DMS114 treated with DMSO at 0.1 percent for 48 hours (cell line): Measurements from ENCODE around the gene DHRS3.
"Not testable (repeated sequence)": the region's sequence is repeated elsewhere in the genome, so short reads cannot be mapped to it uniquely, and the experiment has no call there.

Experiments
- DNase-seq: peaks from one replicate; lab custom pipeline; 2025; ENCODE audit not compliant: unreplicated experiment; lab: John Stamatoyannopoulos, UW

The DHRS3 gene

DNA sequence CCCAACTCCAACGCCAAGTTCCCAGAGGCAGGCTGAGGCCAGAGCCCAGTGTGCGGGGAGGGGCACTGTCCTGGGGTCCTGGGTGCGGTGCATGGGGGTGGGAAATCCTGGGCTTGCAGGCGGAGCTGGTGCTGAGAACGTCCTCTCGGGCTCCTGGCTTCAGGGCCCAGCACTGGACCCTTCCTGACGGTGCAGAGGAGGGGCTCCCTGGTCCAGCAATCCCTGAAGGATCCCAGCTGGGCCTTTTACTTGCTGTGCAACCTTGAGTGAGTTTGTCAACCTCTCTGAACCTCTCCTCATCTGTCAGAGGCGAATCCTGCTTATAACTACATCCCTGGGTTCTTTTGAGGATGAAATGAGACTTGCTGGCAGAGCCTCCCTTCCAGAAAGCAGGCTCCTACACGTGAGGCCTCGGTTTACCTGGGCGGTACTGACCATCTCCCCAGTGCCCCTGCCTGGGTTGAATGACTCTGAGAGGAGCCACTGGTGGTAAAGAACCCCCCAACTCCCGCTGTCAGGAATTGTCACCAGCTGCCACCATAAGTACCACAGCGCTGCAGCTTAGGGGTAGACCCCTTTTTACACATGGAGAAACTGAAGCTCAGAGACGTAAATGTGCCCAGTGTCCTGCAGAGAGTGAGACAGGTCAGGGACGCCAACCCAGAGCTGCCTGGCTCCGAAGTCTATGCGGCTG lies 77.3 kb downstream of the DHRS3 start:
- no peak for DNase-seq

DNA sequence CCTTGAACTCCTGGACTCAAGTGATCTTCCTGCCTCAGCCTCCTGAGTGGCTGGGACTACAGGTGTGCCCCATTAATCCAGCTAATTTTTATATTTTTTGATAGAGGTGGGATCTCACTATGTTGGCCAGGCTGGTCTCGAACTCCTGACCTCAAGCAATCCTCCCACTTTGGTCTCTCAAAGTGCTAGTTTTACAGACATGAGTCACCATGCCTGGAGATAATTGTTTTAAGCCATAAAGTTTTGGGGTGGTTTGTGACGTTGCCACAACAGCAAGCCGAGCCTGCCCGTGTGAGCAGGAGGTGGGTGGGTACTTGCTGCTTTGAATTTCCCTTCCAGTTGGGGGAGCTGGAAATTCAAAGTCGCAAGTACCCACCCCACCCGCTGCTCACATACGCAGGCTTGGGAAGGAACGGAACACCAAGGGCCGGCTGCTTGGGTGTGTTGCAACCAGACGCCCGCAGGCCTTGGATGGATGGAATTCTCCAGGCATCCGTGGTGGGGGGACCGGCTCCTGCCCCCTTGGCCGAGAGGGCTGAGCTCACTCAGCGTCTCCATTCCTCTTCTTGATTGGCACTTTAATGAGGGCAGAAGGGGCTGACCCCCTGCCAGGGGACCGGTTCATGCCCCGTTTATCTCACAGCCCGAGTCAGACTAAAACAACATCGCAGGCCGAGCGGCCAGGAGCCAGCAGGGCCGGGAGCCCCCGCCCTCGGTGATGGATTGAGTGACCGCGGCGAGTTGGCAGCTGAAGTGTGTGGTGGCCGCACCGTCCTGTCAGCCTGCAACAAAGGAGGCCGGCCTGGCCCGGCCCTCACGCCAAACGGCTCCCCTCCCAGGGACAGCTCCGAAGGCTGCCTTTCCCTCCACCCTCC lies 78.1 kb downstream of the DHRS3 start:
- no peak for DNase-seq

DNA sequence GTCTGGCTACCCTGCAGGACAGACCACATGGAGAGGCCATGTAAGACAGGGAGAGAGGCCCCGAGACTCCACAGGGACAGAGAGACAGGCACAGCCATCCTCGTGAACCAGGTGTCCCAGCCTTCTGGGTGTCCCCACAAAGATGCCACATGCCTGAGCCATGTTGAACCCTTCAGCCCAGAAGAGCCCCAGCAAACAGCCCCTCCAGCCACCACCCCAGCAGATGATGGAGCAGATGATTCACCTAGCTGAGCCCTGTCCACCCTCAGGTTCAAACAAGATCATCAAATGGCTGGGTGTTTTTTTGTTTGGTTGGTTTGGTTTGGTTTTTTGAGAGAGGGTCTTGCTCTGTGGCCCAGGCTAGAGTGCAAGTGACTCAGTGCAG lies 78.7 kb downstream of the DHRS3 start:
- no peak for DNase-seq

DNA sequence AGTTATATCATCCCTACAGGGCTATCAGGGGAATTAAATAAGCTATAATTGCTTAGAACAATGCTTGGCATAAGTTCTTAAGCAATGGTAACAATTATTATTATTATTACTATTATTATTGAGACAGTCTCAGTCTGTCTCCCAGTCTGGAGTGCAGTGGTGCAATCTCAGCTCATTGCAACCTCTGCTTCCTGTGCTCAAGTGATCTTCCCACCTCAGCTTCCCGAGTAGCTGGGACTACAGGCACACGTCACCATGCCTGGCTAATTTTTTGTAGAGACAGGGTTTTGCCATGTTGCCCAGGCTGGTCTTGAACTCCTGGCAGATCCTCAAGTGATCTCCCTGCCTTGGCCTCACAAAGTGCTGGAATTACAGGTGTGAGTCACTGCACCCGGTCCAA lies 79.5 kb downstream of the DHRS3 start:
- DNase-seq: not testable (repeated sequence)

DNA sequence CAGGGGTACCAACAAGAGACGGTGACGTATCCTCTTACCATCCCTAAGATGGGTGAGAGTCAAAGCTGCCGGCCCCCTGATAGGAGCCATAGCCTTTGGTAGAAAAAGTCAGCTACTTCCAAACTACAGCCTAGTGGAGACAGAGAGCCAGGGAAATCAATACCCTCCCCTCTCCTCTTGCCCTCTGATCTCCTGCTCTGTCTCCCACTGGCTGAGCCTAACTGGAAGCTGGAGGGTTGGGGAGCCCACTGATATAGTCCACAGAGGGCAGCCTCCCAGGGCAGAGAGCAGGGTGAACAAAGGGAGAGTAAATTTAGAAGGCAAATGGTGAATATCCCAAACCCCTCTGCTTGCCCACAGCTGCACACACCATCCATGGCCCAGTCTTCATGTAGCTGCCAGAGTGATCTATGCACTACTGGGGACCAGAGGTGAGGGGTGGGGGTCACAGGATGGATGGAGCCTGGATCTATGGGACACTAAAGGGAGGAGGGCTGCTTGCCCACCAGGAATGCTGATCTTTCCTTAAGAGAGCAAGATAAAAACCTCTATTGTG lies 80.0 kb downstream of the DHRS3 start:
- DNase-seq: no peak

DNA sequence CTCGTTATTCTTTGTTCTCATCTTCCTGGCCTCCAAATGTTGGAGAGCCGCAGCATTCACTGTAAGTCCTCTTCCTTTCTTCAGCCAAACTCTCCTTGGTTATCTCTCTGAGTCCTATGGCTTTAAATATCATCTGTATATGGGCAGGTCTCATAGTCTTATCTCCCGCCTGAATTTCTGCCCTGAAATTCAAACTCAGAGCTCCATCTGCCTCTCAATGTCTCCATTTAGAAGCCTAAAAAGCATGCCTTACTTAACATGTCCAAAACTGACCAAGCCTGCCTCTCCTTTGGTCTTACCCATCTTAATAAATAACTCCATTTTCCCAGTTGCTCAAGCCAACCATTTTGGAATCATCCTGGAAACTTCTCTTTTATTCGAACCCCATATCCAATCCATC lies 80.7 kb downstream of the DHRS3 start:
- DNase-seq: no peak

DNA sequence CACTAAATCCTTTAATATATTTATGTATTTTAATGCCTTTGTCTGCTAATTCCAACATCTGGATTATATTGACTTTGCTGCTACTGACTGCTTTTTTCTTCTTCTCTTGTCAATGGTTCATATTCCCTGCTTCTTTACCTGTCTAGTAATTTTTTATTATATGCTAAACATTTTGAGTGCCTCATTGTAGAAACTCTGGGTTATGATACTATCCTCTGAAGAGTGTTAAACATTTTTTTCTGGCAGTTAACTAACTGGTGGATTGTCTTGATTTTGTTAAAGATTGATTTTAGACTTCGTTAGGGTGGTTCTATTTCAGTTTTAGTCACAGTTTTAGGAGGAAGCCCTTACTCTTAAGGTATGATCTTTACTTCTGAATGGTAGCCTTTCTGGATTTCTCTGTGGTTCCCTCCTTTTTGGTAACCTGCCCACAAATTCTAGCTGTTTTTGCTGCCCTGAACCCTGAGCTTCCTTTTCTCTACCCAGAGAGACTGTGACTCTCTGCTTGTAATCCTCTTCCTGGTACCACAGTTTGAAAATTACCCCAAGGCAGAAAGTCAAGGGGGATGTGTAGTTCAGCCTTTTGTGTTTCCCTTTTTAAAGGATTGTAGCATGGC lies 81.9 kb downstream of the DHRS3 start:
- DNase-seq: no peak

DNA sequence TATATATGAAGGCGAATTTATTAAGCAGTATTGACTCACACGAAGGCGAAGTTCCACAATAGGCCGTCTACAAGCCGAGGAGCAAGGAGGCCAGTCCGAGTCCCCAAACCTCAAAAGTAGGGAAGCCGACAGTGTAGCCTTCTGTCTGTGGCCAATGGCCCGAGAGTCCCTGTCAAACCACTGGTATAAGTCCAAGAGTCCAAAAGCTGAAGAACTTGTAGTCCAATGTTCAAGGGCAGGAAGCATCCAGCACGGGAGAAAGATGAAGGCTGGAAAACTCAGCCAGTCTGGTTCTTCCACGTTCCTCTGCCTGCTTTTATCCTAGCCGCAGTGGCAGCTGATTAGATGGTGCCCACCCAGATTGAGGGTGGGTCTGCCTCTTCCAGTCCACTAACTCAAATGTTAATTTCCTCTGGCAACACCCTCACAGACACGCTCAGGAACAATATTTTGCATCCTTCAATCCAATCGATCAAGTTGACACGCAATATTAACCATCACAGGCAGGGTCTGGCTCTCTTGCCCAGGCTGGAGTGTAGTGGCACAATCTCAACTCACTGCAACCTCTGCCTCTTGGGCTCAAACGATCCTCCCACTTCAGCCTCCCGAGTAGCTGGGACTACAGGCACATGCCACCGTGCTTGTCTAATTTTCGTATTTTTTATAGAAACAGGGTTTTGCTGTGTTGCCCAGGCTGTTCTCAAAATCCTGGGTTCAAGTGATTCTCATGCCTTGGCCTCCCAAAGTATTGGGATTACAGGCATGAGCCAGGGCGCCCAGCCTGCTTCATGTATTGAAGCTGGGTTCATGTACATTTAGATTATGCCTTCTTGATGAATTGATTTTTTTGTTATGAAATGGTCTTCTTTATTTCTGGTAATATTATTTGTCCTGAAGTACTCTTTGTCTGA lies 85.3 kb downstream of the DHRS3 start:
- DNase-seq: no peak

DNA sequence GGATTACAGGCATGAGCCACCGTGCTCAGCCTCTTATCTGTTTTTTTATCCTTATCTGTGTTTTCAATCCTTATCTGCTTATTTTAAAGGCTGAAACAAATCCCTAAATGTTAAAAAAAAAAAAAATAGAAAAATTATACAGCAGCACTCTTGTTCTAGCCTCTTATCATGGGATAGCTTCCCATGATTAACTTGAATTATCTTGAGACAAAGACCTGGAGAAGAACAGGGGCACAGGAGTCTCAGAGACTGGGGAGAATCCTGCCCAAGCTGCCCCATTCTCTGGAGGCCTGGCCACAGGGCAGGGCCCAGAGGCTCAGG lies 86.9 kb downstream of the DHRS3 start:
- DNase-seq: no peak

DNA sequence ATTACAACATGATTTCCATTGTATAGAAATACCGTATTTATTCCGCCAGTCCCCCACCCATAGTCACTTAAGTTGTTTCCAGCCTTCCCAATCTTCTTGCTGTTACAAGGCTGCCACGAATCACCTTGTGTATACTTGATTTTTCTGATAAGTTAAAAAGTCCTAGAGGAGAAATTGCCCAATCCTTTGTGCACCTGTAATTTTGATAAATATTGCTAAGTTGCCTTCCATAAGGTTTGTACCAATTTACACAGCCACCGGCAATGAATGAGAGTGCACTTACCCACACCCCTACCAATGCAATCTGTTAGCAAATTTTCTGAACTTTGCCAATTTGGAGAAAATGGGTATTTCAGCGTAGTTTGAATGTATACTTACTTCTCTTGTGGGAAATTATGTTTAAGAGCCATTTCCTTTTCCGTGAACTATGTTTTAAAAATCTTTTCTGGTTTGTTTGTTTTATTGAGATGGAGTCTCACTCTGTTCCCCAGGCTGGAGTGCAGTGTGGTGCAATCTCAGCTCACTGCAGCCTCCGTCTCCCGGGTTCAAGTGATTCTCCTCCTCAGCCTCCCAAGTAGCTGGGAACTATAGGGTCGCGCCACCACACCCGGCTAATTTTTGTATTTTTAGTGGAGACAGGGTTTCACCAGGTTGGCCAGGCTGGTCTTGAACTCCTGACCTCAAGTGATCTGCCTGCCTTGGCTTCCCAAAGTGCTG lies 87.4 kb downstream of the DHRS3 start:
- DNase-seq: no peak

DNA sequence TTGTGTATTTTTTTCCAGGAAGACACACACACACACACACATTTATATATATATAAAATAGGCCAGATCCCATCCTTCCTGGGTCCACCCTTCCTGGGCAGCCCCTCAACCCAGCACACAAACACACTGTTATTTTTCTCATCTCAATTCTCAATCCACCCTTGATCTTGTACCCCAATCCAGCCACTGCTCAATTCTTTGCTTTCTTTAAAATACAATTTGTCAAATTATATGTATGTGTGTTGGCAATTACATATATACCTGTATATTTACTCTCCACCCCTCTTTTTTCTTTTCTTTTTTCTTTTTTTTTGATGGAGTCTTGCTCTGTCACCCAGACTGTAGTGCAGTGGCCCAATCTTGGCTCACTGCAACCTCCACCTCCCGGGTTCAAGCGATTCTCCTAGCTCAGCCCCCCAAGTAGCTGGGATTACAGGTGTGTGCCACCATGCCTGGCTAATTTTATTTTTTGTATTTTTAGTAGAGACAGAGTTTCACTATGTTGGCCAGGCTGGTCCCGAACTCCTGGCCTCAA lies 88.3 kb downstream of the DHRS3 start:
- no peak for DNase-seq

DNA sequence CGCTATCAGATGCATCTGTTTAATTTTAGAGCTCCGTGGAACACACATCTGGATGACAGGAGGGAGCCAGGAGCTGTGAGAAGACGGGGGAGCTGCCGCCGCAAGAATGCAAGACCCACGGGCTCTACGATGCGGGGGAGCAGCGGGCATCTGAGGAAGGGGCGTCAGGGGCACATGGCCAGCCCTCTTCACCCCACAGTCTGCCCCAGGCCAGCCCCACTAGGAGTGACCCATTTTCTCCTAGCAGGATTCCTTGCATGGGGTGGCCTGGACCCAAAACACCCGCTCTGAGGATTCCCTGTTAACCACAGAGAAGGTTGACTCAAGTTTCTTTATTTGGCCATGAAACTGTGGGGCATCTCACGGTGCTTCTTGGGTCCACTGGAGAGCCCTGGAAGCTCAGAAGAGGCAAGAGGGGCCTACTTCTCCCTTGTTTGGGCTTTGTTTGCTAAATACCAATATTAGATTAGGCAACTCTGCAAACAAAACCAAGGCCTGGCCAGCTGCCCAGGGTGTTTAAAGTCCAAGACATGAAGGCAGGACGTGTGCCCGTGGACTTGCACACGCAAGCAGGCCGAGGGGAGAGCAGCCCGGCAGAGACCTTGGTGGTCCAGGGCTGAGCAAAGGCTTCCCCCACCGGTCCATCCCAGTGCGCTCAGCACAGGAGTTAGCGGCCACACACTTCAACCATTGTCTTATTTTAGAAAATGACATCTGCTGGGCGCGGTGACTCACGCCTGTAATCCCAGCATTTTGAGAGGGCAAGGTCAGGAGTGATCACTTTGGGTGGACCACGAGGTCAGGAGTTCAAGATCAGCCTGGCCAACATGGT lies 89.8 kb downstream of the DHRS3 start:
- DNase-seq: no peak

DNA sequence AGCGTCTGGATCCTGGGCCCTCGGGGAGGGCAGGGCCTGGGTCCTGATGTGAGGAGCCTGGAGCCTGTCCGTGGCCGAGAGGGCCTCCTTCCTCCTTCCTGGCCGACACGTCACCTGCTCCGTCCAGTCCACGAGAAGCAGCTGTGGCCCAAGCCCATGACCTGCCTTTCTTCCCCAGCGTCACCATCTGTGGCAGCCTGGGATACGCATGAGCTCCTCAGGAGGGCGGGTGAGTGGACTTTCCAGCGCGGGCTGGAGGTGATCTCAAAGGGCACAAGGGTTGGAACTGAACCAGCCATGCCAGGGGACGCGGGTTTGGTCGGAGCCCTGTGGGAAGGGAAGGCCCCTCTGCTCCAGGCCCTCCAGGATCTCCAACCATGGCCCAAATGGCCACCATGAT lies 90.4 kb downstream of the DHRS3 start:
- no peak for DNase-seq

DNA sequence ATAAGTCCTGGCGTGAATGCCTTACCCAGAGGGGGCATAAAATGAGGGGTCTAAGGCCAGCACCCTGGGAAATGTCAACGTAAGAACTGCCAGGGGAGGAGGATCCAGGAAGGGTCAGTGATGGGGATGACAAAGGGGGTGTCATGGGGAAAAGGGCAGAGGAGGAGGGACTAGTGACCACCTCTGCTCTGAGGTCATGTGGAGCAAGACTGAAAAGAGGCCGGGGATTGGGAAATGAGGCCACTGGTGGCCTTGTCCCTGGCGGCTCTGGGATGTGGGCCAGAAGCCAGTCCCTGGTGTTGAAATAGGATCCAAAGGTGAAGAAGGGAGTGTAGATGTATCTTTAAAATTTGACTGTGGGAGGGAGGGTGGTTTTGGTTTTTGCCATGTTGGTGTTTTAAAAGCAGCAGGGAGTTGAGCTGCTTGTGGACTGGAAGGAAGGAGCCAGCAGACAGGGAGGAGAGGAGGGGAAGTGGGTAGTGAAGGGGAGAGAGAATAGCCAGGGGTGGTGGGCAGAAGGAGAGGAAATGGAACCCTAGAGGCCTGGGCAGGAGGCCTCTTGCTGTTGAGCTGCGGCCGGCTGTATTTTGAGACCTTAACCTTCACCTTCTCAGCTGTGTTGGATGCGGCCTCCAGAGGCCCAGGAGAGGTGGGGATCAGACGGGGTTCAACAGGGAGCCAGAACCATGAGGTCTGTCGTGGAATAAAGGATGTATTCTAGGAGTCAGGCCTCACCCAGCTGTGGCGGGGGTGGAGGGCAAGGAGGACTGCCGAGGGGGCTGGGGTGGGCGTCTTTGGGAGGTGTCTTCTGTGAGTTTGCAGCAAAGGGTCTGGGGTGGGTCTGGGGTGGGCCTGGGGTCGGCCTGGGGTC lies 92.5 kb downstream of the DHRS3 start:
- DNase-seq: no peak

DNA sequence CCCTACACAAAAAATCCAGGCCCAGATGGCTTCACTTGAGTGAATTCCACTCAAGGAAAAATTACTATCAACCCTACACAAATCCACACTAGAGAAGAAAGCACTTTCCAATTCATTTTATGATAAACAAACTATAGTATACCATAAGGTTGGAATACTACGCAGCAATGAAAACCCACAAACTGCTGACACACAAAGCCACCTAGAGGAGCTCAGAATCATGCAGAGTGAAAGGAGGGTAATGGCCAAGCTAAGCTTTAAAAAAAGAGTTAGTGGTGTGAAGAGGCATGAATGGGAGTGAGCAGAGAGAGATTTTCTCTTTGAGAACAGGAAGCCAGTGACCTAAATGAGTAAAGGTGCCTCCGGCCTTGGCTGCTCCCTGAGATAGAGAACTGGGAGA lies 93.7 kb downstream of the DHRS3 start:
- DNase-seq: no peak

DNA sequence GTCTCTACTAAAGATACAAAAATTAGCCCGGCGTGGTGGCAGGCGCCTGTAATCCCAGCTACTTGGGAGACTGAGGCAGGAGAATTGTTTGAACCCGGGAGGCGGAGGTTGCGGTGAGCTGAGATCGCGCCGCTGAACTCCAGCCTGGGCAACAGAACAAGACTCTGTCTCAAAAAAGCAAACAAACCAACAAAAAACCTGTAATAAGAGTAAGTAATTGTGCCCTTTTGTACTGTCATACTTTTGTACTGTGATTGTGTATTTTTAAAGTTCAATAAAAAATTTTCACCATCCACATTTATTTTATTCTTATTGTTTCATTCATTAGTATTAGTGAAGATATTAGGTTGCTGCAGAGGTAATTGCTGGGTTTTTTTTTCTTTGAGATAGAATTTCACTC lies 95.2 kb downstream of the DHRS3 start:
- not testable (repeated sequence) for DNase-seq

DNA sequence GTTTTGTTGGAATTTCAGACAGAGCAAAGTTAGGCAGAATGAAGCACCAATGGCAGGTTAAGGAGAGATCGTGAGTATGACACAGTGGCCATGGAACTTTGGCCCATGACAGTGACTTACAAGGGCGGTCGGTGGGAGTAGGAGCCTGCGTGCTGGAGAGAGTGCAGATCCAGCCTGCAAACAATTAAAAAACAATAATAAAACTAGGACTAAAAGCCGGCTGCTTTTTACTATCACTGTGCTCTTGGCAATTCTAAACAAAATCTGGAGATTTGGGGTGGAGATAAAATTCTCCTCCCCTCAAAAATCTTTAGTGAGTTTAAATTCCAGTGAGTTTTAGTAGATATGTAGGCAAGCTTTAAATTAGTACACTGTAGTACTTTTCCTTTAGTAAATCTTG lies 96.9 kb downstream of the DHRS3 start:
- DNase-seq: no peak

DNA sequence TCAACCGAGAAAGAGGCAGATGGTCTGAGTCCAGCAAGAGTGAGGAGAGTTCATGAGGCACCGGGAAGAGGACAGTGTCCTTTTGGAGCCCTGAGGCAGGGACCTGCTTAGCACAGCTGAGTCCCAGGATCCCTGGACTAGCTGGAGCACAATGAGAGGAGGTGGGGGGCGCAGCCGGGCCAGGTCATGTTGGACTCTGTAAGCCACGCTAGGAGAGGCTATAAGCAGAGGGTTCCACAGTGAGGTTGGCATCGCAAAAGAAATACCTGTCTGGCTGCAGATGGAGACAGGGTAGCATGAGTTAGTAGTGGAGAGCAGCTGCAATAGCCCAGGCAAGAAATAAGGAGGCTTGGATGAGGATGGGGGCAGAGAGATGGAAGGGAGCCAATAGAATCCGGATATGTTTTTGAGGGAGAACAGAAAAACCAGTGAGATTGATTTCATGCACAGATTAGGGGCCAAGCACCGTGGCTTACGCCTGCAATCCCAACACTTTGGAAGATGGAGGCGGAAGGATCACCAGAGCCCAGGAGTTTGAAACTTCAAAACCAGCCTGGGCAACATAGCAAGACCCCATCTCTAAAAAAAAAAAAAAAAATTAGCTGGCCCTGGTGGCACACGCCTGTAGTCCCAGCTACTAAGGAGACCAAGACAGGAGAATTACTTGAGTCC lies 98.2 kb downstream of the DHRS3 start:
- no peak for DNase-seq
